Activated CD4-positive, alpha-beta T cell treated with anti-CD3 and anti-CD28 coated beads, Interleukin-2, amount 50 U/mL, for 24 hours (primary cell): ENCODE data around the gene CAPN9.
"Not testable (repeated sequence)": the region's sequence is repeated elsewhere in the genome, so short reads cannot be mapped to it uniquely, and the experiment has no call there.

Experiments
- DNase-seq, 2 donors: peaks; one replicate each; pipeline ENCODE4 v3.0.0-alpha.2; 2020; ENCODE audit warnings: low read depth in 1 of 2, low spot score in 1 of 2

CAPN9 gene

DNA sequence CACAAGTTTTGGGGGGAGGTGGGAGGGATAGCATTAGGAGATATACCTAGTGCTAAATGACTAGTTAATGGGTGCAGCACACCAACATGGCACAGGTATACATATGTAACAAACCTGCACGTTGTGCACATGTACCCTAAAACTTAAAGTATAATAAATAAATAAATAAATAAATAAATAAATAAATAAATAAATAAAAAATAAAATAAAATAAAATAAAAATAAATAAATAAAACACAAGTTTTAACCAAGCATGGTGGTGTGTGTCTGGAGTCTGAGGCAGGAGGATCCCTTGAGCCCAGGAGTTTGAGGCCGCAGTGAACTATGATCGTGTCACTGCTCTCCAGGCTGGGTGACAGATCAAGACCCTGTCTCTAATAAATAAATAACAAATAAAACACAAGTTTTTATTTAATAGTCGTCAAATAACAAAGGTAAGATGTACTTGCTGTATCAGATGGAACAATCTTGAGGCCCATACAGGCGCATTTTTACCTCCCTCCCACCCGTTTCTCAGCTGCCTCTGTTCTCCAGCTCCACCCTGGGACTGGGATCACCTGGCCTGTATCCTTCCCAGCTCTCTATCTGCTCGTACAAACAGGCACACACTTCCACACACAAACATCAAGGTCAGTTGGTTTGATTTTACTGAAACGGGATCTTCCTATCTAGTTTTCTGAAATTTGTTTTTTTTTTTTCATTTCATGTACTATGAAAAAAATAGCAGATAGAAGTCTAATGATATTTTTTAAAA lies 20.8 kb downstream of the CAPN9 start:
- not testable (repeated sequence) for DNase-seq

DNA sequence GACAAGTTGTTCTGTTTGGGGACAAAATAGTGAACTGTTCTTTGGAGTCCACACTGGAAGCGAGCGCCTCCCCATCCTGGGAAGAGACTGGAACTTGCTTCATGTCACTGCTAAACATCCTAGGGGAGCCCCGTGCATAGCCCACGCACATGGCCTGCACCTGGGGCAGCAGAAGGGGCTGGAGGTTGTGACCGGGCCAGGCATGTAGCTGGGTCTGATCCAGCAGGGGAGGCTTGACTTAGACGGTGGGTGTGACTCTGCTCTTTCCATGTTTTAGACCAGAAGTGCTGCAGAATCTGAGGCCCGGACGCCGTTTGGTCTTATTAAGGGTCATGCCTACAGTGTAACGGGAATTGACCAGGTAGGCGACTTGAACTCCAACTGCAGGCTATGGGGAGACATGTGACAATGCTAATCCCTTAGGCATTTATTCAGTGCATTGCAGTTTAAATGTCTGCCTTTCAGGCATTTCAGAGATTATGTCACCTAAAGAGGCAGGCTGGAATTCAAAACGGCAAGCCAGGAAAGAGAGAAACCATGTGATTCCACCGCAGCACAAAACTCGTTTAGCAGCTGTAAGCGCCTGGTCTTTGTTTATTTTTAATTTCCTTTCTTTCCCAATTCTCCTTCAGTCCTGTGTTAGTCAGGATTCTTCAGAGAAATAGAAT lies 21.8 kb downstream of the CAPN9 start:
- DNase-seq: no peak

DNA sequence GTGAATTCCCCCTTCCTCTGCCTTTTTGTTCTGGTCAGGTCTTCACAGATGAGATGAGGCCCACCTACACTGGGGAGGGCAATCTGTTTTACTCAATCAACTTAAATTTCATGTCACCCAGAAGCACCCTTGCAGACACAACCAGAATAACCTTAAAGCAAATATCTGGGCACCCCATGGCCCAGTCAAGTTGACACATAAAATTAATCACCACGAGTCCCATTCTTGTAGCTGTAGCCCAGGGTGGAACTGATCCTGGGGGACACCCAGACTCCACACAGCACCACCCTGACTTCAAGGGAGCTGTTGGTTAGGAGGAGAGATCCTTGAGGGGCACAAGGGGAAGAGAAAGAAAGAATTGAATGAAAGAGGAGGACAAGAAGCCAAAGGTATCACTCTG lies 23.1 kb downstream of the CAPN9 start:
- no peak for DNase-seq

GRCh38 chr1:230771773-230772354 lies 24.7 kb downstream of the CAPN9 start:
- DNase-seq: no peak

GRCh38 chr1:230772457-230773395 lies 25.5 kb downstream of the CAPN9 start:
- DNase-seq: no peak

DNA sequence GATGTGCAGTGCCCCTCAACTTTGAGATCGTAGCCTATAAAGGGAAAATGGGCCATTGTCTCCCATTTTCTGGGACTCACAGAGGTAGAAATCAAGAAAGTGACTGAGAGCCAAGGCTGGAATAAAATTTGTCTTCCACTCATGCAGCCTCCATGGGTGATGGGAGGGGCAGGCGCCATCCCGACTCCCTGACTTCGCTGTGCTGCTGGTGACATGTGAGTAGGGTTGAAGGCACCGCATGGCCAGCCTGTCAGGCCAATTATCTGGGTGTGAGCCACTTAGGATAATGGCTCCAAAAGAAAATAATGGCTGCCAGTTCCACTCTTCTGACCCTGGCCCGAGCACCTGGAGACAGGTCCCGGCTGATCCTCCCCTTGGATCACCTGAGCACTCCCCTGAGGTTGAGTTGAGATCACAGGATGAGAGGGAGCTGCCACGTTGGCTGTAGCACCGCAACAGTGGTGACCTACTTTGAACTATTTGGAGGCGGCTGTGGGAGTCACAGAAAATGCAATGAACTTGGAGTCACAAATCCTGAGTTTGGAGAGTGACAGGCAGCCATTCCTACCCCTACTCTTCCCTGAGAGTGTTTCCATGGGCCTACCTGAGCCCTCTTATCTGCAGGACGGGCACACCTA lies 26.3 kb downstream of the CAPN9 start:
- DNase-seq: no peak

DNA sequence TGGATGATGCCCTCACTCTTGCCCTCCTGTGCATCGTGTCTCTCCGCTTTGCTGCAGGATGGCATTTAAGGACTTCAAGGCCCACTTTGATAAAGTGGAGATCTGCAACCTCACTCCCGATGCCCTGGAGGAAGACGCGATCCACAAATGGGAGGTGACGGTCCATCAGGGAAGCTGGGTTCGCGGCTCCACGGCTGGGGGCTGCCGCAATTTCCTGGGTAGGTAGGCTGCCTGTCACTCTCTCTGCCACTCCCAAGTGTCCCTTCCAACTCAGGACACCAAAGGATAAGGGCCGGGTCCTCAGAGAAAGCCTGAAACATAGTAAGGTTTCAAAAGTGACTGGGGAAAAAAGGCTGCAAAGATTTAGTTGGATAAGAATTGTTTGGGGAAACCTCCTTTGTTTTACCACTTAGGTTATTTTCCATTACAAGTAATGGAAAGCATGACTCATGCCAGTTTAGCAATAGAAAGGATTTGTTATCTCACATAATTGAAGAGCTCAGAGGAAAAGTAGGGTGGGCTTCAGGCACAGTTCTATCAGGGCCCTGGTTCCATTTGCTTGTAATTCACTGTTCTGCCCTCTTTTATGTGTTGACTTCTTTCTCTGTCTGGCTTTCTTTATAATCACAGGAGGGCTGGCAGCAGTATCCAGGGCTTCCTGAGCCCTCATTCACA lies 31.9 kb downstream of the CAPN9 start:
- no peak for DNase-seq

DNA sequence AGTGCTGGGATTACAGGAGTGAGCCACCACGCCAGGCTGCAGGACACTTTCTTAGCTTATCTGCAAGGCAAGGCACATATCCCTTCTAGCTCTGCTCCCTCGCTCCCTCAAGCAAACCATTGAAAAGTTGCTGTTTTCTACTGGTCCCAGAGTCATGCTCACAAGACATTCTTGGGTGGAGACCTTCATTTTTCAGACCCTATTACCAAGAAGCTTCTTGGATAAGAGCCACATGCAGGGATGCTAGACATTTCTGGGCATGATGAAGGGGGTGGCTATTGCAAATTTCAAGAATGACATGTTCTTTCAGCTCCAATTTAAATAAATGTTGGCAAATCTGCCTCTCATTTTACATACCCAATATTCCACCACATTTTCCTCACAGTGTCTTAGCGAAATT lies 33.9 kb downstream of the CAPN9 start:
- DNase-seq: no peak

- no peak for DNase-seq
Measured at GRCh38 chr1:230781594-230781993, 34.4 kb downstream of the CAPN9 start.

GRCh38 chr1:230784163-230784562 lies 37.0 kb downstream of the CAPN9 start:
- no peak for DNase-seq

GRCh38 chr1:230785636-230786384 lies 38.6 kb downstream of the CAPN9 start:
- DNase-seq: no peak

DNA sequence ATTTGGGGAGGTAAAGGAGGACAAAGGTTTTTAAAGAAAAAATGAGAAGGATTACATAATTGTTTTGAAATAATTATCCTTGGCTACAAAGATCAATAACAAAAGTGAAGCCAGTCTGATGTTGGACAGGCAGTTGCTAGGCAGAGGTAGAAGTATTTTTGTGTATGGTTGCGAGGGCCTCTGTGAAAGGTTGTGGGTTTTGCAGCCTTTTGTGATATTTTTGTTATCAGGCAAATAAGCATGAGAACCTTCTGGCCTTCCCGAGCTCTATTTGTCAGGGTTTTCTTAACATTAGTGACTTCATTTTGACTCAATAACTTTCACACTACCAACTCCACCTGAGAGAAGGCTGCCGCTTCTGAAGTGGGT lies 39.2 kb downstream of the CAPN9 start:
- DNase-seq: no peak

DNA sequence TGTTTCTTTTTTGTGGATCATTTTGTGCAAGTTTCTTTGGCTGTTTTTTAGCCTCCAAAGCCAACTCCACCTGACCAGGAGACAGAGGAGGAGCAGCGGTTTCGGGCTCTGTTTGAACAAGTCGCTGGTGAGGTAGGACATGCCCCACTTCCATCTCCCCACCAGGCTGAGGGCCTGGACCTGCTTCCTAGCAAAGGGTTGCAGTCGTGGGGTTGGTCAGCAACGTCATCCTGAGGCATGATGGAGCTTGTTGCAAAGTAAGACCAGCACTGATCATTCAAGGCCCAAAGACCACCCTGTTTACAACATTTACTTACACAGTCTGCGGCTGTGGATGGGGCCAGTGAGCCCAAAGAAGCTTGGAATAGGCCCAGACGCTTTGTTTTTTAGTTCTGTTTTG lies 40.3 kb downstream of the CAPN9 start:
- no peak for DNase-seq

GRCh38 chr1:230788561-230789275 lies 41.5 kb downstream of the CAPN9 start:
- DNase-seq: no peak

GRCh38 chr1:230790026-230790425 lies 42.8 kb downstream of the CAPN9 start:
- DNase-seq: no peak

GRCh38 chr1:230791986-230792564 lies 44.9 kb downstream of the CAPN9 start:
- DNase-seq: no peak

- no peak for DNase-seq
Measured at GRCh38 chr1:230792691-230793462, 45.7 kb downstream of the CAPN9 start.

GRCh38 chr1:230793463-230793745 lies 46.2 kb downstream of the CAPN9 start:
- DNase-seq: no peak
